Astrocyte (in vitro differentiated cells and primary cell): ENCODE results near the gene TPO.

Source experiments
- CTCF ChIP-seq: IDR thresholded peaks from 2 replicates; pipeline ENCODE4 v1.5.1; 2011; ENCODE audit warnings: low read depth, mild to moderate bottlenecking, inconsistent platforms, low read length, moderate library complexity; ENCODE audit not compliant: insufficient read depth
- EZH2 ChIP-seq: IDR thresholded peaks from 2 replicates; pipeline ENCODE4 v1.6.1; 2012; ENCODE audit warnings: mild to moderate bottlenecking, low read length, inconsistent platforms; ENCODE audit not compliant: insufficient read depth

- TF ChIP-seq CTCF = peak; percentile 51
- TF ChIP-seq EZH2 = no peak
Measured at GRCh38 chr2:1553671-1554295, 140.5 kb downstream of the TPO start.
